Germinal center (tissue), 1 donor: ENCODE data around the gene ARSA.

Experiments used
- DNase-seq: peaks from one replicate; pipeline ENCODE4 v3.0.0; 2012; ENCODE audit warnings: mixed read lengths, low spot score

ARSA gene

DNA sequence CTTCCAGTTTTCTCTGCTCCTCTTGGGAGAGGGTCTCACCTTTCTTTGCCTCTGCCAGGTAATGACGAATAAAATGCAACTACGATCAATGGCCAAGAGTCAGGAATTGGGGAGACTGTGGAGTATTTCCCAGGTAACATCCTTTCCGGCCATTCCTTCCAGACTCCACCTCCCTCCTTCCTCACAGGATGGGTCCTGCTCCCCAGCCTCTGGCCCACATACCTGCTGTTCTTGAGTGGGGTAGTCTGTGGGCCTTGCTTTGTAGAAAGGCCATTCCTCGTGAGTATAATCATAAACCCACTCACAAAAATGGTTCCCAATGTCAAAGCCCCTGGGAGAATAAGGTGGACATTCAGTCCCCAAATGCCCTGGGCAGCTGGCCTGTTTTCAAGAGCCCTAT lies 48.2 kb downstream of the ARSA start:
- DNase-seq = no peak

DNA sequence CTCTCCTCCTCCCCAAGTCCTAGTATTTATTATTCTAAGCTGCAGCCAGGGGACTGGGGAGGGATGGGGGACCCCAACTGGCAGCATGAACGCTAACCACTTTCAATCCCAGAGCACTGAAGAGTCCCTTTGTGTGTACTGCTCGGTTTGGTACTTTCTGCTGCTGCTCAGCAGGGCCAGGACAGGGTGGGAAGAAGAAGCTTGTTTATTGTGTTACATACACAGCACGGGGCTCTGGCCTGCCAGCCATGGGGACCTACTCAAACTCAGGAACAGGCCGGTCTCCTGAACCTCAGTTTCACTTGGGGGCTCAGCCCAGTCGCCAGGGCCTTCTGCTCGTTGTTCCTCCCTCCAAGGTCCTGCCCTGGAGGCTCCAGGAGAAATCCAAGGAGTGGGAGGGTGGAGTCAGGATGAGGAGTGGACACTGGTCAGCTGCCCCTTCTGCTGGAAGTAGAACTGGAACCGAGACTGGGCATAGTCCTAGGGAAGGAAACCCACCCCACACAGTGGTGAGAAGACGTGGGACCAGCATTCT lies 49.1 kb downstream of the ARSA start:
- no peak for DNase-seq

DNA sequence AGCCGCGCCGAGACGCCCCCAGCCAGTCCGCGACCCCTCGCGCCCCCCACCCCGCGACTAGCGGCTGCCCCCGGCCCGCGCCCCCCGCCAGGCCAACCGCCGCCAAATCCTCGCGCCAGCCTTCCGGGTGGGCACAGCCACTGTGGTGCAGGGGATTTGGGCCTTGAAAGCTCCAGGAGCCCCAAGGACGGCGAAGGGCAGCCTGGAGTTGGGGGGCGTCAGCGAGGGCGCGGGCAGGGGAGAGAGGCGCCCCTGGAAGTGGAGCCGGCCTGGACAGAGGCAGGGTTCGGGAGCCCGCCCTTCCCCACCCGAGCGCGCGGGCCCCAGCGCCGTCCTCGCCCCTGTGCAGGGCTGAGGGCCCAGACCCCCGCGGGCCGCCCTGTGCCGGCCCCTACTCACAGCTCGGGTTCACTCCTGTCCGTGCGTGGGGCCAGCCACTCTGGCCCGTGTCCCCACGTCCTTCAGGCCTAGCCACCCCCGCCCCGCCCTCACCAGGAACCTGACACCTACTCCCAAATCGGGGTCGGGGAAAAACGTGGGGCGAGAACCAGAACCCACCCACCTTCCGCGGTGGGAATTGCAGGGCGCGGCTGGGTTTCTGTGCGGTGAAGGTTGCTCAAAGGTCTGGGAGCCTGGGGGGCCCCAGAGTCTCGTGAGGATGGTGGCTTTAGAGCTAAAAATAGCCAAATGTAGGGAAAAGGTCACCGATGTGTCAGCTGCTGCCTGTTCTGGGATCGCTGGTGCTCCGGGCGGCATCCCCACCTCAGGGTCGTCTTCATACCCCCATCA lies 49.8 kb downstream of the ARSA start, which contains the start of gene CPT1B:
Gene CPT1B, minus strand, starts transcription at position 441 of the 789 bp plus-strand sequence. CDS start 512 bp downstream, outside the sequence.
- DNase-seq = no peak

DNA sequence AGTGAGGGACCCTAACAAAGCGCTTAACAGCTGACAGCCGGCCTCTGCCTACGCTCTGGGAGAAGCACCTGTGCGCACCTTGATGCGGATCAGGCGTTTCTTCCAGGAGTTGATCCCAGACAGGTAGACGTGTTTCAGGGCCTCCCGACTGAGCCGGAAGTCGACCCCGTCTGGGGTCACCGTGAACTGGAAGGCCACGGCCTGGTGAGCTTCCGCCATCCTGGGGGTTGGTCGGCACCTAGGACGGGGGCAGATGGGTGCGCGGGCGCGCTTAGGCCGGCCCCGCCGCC lies 50.3 kb downstream of the ARSA start:
- DNase-seq = no peak

DNA sequence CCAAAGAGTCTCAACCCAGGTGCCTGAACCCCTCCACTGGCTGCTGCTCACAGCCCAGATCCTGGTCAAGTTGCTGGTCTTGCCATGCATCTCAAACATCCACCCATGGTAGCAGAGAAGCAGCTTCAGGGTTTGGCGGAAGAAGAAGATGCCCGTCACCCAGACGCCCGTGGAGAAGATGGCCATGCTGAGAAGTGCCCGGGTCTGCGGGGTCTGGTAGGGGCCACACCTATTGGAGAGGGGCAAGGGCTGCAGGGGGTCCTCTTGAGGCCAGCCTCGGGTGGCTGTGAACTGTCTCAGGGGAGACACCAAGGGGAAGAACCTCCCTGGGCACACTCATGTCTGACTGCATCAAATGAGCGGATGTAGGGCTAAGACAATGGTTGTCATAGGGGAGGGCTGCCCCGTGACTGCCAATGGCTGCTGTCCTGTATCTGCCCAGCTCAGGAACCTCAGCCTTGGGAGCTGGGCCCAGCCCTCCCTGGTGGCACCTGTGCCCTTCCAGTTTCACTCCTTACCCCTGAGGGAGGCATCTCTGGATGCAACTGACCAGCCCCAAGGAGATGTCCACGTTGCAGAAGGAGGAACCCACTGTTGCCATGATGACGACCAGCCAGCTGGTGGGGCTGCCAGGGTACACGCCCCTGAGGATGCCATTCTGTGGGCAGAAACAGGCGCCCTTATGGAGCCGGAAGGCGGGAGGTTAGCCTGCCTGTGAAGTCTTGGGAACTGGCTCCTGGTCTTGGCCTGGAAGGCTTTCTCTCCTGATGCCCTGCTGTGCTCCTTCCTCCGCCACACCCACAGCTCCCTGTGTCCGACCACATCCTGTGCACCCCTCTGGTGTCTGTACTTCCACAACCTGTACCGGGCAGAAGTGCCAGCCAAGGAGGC lies 50.9 kb downstream of the ARSA start:
- no peak for DNase-seq

DNA sequence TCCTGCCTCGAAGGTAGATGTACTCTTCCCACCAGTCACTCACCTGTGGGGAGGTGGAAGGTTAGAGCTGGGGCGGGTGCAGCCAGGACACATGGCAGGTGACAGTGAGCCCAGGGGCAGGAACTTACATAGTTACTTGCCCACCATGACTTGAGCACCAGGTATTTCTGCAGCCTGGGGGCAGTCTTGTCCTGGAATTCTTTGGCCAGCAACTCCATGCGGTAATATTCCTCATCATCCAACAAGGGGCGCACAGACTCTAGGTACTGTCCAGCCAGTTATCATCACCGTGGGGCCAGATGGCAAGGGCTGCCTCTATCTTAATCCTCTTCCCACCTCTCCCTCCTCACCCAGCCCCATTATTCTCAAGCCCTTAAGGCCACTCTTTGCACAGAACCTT lies 51.9 kb downstream of the ARSA start:
- DNase-seq = no peak

DNA sequence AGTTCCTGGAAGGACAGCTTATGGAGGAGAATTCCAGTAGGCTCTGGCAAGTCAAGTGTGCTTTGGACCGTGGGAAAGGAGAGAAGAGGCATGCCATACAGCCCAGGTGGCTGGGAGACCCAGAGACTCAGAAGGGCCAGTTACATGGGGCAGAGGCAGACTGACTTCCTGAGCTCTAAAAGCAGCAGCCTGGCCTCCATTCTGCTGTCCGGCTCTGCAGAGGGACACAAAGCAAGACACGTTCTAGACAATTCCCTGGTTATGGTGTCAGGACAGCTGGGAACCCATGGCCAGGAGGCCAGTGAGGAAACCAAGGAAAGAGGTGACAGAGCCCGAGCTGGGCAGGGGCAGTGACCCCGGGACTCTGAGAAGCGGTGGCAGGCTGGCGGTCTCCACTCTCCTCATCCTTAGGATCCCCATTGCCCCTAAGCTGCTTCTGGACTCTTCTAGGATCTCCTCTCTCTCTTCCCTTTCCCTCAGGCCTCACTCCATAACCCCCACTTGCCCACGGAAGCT lies 52.5 kb downstream of the ARSA start:
- no peak for DNase-seq
